Cardiac muscle cell (in vitro differentiated cells and primary cell): ENCODE measurements around the gene FNDC11. TPM values are rescaled to one million over a fixed set of nuclear protein-coding genes. Genes with fewer than 3 reads are reported as not detected.

Experiments used
- DNase-seq, 2 donors: peaks; one replicate each; pipeline versions ENCODE4 v3.0.0 to v3.0.0-alpha.2; 2010 to 2017; ENCODE audit warnings: low read depth in 1 of 2, low spot score in 1 of 2
- H3K27ac ChIP-seq: fragments of 200-600 bp; sonication (generic); 2 replicates; pipeline ENCODE4 v1.5.1; 2016
- H3K27me3 ChIP-seq: fragments of 200-600 bp; sonication (generic); 2 replicates; pipeline ENCODE4 v1.6.0; 2016; ENCODE audit warnings: control low read depth
- H3K36me3 ChIP-seq: fragments of 200-600 bp; sonication (generic); 2 replicates; pipeline ENCODE4 v1.5.1; 2016; ENCODE audit warnings: control low read depth
- H3K4me1 ChIP-seq: fragments of 200-600 bp; sonication (generic); 2 replicates; pipeline ENCODE4 v1.8.1; 2017; ENCODE audit warnings: low read depth, mild to moderate bottlenecking, mixed run types
- H3K4me3 ChIP-seq: fragments of 200-600 bp; sonication (generic); 2 replicates; pipeline ENCODE4 v1.5.1; 2016; ENCODE audit warnings: mild to moderate bottlenecking
- H3K9me3 ChIP-seq: fragments of 200-600 bp; sonication (generic); 2 replicates; pipeline ENCODE4 v1.5.1; 2017; ENCODE audit warnings: low read depth, mild to moderate bottlenecking, control low read depth
- CTCF ChIP-seq: IDR thresholded peaks from 2 replicates; pipeline ENCODE4 v1.5.1; 2012; ENCODE audit warnings: low read depth, mild to moderate bottlenecking, low read length
- polyA plus RNA-seq: library from polyadenylated mRNA; unstranded; fragments of >200 nt; fragmentation: Nextera tagmentation; extraction: Ambion mirVana; gene quantifications from 2 replicates; pipeline ENCODE4 v1.2.1, GENCODE V29; 2016
- total RNA-seq: library from RNA; depleted of rRNA; stranded (reverse); fragments of >200 nt; gene quantifications from 2 replicates; pipeline ENCODE4 v1.2.3, GENCODE V29; 2016

The FNDC11 gene
- total and polyA plus RNA-seq, 2 experiments from 2014 or later: 0.09 to 3.4 TPM

GRCh38 chr20:63574829-63575743 lies 21.1 kb downstream of the FNDC11 start:
- Histone ChIP-seq H3K4me3 (no peak overlapping the region), H3K36me3 (no peaks in the 10 kb centered on the region), H3K4me1 (no peaks in the 10 kb centered on the region), H3K9me3 (no peaks in the 10 kb centered on the region), H3K27ac (no peak overlapping the region), H3K27me3 (no peaks in the 10 kb centered on the region)
- DNase-seq: peak in 1 of 2 donors; percentile 43
- TF ChIP-seq CTCF: no peak

GRCh38 chr20:63576311-63576710 lies 22.4 kb downstream of the FNDC11 start:
- no peaks in the 10 kb centered on the region for H3K36me3 ChIP-seq
- H3K27ac ChIP-seq: no peak overlapping the region
- H3K27me3 ChIP-seq: no peaks in the 10 kb centered on the region
- H3K4me3 ChIP-seq: no peak overlapping the region
- no peaks in the 10 kb centered on the region for H3K9me3 ChIP-seq
- no peaks in the 10 kb centered on the region for H3K4me1 ChIP-seq
- no peak for DNase-seq
- TF ChIP-seq CTCF: no peak

GRCh38 chr20:63577317-63577894 lies 23.4 kb downstream of the FNDC11 start:
- Histone ChIP-seq H3K27ac (no peak overlapping the region), H3K27me3 (no peaks in the 10 kb centered on the region), H3K4me1 (no peaks in the 10 kb centered on the region), H3K4me3 (no peak overlapping the region), H3K36me3 (no peaks in the 10 kb centered on the region), H3K9me3 (no peaks in the 10 kb centered on the region)
- DNase-seq: no peak
- TF ChIP-seq CTCF: no peak

GRCh38 chr20:63578224-63579016 lies 24.5 kb downstream of the FNDC11 start:
- TF ChIP-seq CTCF: no peak
- H3K27ac ChIP-seq: no peak overlapping the region
- H3K36me3 ChIP-seq: no peaks in the 10 kb centered on the region
- H3K27me3 ChIP-seq: no peaks in the 10 kb centered on the region
- H3K9me3 ChIP-seq: no peaks in the 10 kb centered on the region
- no peak overlapping the region for H3K4me3 ChIP-seq
- no peaks in the 10 kb centered on the region for H3K4me1 ChIP-seq
- DNase-seq: no peak

GRCh38 chr20:63579017-63579694 lies 25.2 kb downstream of the FNDC11 start:
- H3K36me3 ChIP-seq: no peaks in the 10 kb centered on the region
- no peak overlapping the region for H3K27ac ChIP-seq
- no peak for DNase-seq
- no peaks in the 10 kb centered on the region for H3K4me1 ChIP-seq
- H3K27me3 ChIP-seq: no peaks in the 10 kb centered on the region
- TF ChIP-seq CTCF: no peak
- no peaks in the 10 kb centered on the region for H3K9me3 ChIP-seq
- H3K4me3 ChIP-seq: no peak overlapping the region
